ENCODE measurements around the gene BMP2K.

The BMP2K gene

DNA sequence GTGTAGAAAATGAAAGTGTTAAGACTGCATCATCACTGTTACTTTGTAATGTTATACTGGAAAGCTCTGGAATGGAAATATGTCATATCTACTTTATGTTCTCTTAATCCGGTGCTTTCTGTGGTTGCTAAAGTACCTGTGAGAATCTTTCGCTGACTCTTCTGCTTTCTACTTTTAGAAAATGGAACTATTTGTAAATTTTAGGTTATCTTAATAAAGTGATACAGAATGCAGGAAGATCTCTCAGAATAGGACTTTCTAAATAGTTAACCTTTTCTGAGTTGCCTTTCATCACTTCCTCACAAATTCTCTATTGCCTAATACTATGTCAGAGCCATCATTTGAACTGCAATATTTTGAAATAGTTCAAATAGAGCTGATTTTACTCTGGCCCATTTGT, 69.3 kb downstream of the BMP2K start:
- WGBS (ENCODE audit: insufficient coverage): 15% methylated on average over 2 of the region's 2 CpGs
- ChIA-PET POLR2A (interaction anchor here (1.1 kb wide), 1 partner anchor 124 kb away, joined by 3 read pairs; no protein-coding TSS in a partner anchor), CTCF (interaction anchor here (1.6 kb wide), 1 partner anchor 9 kb away, joined by 4 read pairs; no protein-coding TSS in a partner anchor)
- H3K27ac ChIP-seq (ENCODE audit: insufficient read depth in 1 of 2, low read depth in 1 of 2, low read length in 2 of 2, poor library complexity in 1 of 2, severe bottlenecking in 2 of 2): peak overlapping the region; percentile 47 to 73
- peaks cover 0 to 4% (median 0%) of the 10 kb centered on the region in 4 experiments for H3K4me1 ChIP-seq (ENCODE audit: control extremely low read depth in 1 of 4, control insufficient read depth in 4 of 4, insufficient read depth in 4 of 4, low read length in 3 of 4)
- H3K4me3 ChIP-seq (ENCODE audit: control insufficient read depth in 1 of 7, extremely low read depth in 1 of 7, insufficient read depth in 4 of 7, low read depth in 2 of 7, low read length in 6 of 7): peak overlapping the region in 2 of 7 experiments; percentile 28 to 59
- H3K9me3 ChIP-seq (ENCODE audit: control extremely low read depth in 1 of 5, control insufficient read depth in 4 of 5, insufficient read depth in 2 of 5, low read depth in 1 of 5, low read length in 4 of 5): no peaks in the 10 kb centered on the region
- no peaks in the 10 kb centered on the region for H3K27me3 ChIP-seq (replicated peaks in 2 of 5; ENCODE audit: control insufficient read depth in 4 of 5, insufficient read depth in 5 of 5, low read length in 4 of 5)
- peak; percentile 7 to 59 (median 50) for DNase-seq
- peaks cover 3 to 15% (median 13%) of the 10 kb centered on the region in 4 experiments for H3K36me3 ChIP-seq (ENCODE audit: control insufficient read depth in 4 of 4, insufficient read depth in 4 of 4, low read length in 3 of 4)

DNA sequence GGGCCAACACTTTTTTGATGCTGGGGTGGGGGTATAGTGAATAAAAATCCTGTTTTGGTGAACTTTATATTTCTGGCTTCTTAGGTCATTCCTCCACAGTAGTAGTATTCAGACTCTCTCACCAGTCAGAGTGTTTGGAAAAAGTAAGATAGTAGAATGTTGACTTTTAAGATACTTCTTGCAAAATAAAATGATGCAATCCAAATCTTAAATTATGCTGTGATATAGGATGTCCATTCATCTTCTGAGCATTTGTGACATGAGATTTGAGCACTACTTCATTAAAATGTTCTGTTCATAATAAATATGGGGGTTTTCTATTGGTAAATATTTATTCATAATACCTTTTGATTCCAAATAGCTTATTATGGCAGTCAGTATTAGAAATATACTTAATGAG, 70.1 kb downstream of the BMP2K start:
- Histone ChIP-seq H3K4me1 (ENCODE audit: control extremely low read depth in 1 of 4, control insufficient read depth in 4 of 4, insufficient read depth in 4 of 4, low read length in 3 of 4) (peaks cover 0 to 4% (median 0%) of the 10 kb centered on the region in 4 experiments), H3K9me3 (ENCODE audit: control extremely low read depth in 1 of 5, control insufficient read depth in 4 of 5, insufficient read depth in 2 of 5, low read depth in 1 of 5, low read length in 4 of 5) (no peaks in the 10 kb centered on the region), H3K4me3 (ENCODE audit: control insufficient read depth in 1 of 7, extremely low read depth in 1 of 7, insufficient read depth in 4 of 7, low read depth in 2 of 7, low read length in 6 of 7) (no peak overlapping the region), H3K27ac (ENCODE audit: insufficient read depth in 1 of 2, low read depth in 1 of 2, low read length in 2 of 2, poor library complexity in 1 of 2, severe bottlenecking in 2 of 2) (no peak overlapping the region), H3K36me3 (ENCODE audit: control insufficient read depth in 4 of 4, insufficient read depth in 4 of 4, low read length in 3 of 4) (peaks cover 3 to 18% (median 14%) of the 10 kb centered on the region in 4 experiments), H3K27me3 (replicated peaks in 2 of 5; ENCODE audit: control insufficient read depth in 4 of 5, insufficient read depth in 5 of 5, low read length in 4 of 5) (no peaks in the 10 kb centered on the region)
- ChIA-PET POLR2A (no interaction called here), CTCF (interaction anchor here (1.6 kb wide), 1 partner anchor 9 kb away, joined by 4 read pairs; no protein-coding TSS in a partner anchor)
- DNase-seq: no peak

DNA sequence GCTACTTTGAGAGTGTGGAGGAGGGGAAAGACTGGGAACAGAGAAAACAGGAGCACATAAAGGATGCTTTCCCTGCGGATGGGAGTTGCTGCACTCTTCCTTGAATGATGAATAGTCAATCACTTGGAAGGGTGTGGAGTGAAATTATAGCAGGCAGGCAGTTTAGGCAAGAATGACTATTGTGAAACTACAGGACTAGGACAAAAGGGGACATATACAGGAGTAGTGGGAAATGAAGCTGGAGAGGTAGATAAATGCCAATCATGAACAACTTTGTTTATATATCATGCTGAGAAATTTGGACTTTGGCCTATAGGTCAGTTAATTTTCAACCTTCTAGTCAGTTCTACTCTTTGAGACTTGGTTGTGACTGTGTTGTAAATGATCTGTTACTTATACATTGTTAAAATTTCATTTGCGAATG, 86.2 kb downstream of the BMP2K start:
- Histone ChIP-seq H3K4me3 (ENCODE audit: control insufficient read depth in 1 of 7, extremely low read depth in 1 of 7, insufficient read depth in 4 of 7, low read depth in 2 of 7, low read length in 6 of 7) (no peak overlapping the region), H3K9me3 (ENCODE audit: control extremely low read depth in 1 of 5, control insufficient read depth in 4 of 5, insufficient read depth in 2 of 5, low read depth in 1 of 5, low read length in 4 of 5) (no peaks in the 10 kb centered on the region), H3K27me3 (replicated peaks in 2 of 5; ENCODE audit: control insufficient read depth in 4 of 5, insufficient read depth in 5 of 5, low read length in 4 of 5) (no peaks in the 10 kb centered on the region), H3K36me3 (ENCODE audit: control insufficient read depth in 4 of 4, insufficient read depth in 4 of 4, low read length in 3 of 4) (peaks cover 17 to 41% (median 30%) of the 10 kb centered on the region in 4 experiments), H3K27ac (ENCODE audit: insufficient read depth in 1 of 2, low read depth in 1 of 2, low read length in 2 of 2, poor library complexity in 1 of 2, severe bottlenecking in 2 of 2) (peak overlapping the region in 1 of 2 experiments; percentile 23), H3K4me1 (ENCODE audit: control extremely low read depth in 1 of 4, control insufficient read depth in 4 of 4, insufficient read depth in 4 of 4, low read length in 3 of 4) (peaks cover 0 to 2% (median 0%) of the 10 kb centered on the region in 4 experiments)
- POLR2A ChIA-PET: interaction anchor here (0.5 kb wide), 1 partner anchor 803 kb away, joined by 5 read pairs; no protein-coding TSS in a partner anchor
- CTCF ChIA-PET: interaction anchor here (0.8 to 2.9 kb wide), 10 partner anchors 10 to 803 kb away, joined by 3 to 35 read pairs (median 3); no protein-coding TSS in a partner anchor
- DNase-seq: no peak
- WGBS (ENCODE audit: insufficient coverage): 92% methylated on average over 1 of the region's 2 CpGs

DNA sequence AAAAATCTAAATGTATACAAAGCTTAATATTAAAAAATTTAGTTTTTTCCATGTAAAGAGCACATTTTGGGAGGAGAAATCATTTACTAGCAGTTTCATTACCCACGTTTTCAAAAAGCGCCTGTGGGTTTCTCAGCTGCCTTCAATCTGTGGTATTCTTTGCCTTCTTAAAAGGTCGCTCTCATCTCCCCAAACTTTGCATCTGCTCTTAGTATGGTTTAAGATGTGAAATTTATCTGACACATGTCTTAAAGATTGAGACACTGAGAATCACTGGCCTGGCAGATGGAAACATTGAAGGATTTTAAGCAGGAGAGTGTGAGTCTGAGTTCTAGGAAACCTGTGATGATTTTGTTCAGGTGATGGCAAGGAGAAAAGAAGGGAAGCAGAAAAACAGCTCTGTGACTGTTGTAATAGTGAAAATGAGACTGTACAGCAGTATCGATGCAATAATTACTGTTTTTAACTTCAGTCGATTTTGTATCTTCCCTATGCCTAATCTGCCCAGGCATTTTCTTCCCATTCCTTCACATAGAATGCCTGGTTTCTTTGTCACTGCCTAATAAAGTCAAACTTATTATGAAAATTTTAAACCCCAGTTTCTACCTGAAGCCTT, 87.2 kb downstream of the BMP2K start:
- 88% methylated on average over 4 of the region's 5 CpGs for whole genome bisulfite sequencing (ENCODE audit: insufficient coverage)
- Histone ChIP-seq H3K4me3 (ENCODE audit: control insufficient read depth in 1 of 7, extremely low read depth in 1 of 7, insufficient read depth in 4 of 7, low read depth in 2 of 7, low read length in 6 of 7) (no peak overlapping the region), H3K4me1 (ENCODE audit: control extremely low read depth in 1 of 4, control insufficient read depth in 4 of 4, insufficient read depth in 4 of 4, low read length in 3 of 4) (peaks cover 0 to 2% (median 0%) of the 10 kb centered on the region in 4 experiments), H3K36me3 (ENCODE audit: control insufficient read depth in 4 of 4, insufficient read depth in 4 of 4, low read length in 3 of 4) (peaks cover 24 to 48% (median 33%) of the 10 kb centered on the region in 4 experiments), H3K27ac (ENCODE audit: insufficient read depth in 1 of 2, low read depth in 1 of 2, low read length in 2 of 2, poor library complexity in 1 of 2, severe bottlenecking in 2 of 2) (no peak overlapping the region), H3K27me3 (replicated peaks in 2 of 5; ENCODE audit: control insufficient read depth in 4 of 5, insufficient read depth in 5 of 5, low read length in 4 of 5) (no peaks in the 10 kb centered on the region), H3K9me3 (ENCODE audit: control extremely low read depth in 1 of 5, control insufficient read depth in 4 of 5, insufficient read depth in 2 of 5, low read depth in 1 of 5, low read length in 4 of 5) (no peaks in the 10 kb centered on the region)
- no peak for DNase-seq
- ChIA-PET POLR2A (no interaction called here), CTCF (interaction anchor here (0.6 to 2.9 kb wide), 16 partner anchors 11 to 1426 kb away, joined by 3 to 35 read pairs (median 3); no protein-coding TSS in a partner anchor)

DNA sequence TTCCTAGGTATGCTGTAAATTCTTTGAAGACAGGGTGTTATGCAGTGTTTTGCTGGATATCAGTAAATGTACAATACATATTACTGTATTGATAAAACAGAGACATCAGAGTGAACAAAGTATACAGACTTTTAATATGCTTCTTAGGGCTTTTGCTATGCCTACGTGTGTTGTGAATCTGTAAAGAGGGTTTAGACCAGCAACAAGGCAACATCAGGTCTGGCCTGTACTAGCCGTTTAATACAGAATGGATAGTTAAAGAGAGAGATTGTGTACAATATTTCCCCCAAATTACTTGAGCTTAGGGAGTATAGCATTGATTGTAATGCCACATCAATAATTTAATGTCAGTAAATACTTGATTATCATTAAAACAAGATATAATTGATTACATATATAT, 87.8 kb downstream of the BMP2K start:
- no peaks in the 10 kb centered on the region for H3K27me3 ChIP-seq (replicated peaks in 2 of 5; ENCODE audit: control insufficient read depth in 4 of 5, insufficient read depth in 5 of 5, low read length in 4 of 5)
- POLR2A ChIA-PET: interaction anchor here (0.6 kb wide), 2 partner anchors 13 to 25 kb away, joined by 5 to 14 read pairs; no protein-coding TSS in a partner anchor

DNA sequence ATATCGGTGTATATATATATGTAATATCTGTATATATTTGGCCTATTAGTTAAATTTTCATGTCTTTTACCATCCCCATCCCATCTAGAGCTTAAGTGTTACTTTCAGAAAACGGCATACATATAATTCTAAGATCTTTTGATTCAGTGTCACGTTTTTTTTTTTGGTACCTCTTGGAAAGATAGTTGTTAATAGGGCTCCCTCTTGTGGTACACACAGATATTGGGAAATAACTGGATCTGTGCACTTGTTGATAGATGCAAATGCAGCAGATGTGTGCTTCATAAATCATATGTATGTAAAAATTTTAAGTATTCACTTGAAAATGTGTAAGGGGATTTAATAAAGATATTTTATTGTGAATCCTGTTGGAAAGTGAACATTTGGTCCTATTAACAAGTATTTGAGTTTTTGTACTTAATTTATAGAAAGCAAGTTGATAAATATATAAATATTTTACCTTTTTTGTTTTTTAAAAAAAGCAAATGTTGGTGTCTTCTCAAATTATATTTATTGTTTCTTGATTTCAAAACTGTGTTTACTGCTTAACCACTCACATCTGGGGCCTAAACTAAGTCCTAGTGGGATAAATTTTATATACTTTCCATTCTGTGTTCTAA, 88.4 kb downstream of the BMP2K start:
- WGBS (ENCODE audit: insufficient coverage): 0% methylated on average over 1 of the region's 3 CpGs
- Histone ChIP-seq H3K9me3 (ENCODE audit: control extremely low read depth in 1 of 5, control insufficient read depth in 4 of 5, insufficient read depth in 2 of 5, low read depth in 1 of 5, low read length in 4 of 5) (no peaks in the 10 kb centered on the region), H3K36me3 (ENCODE audit: control insufficient read depth in 4 of 4, insufficient read depth in 4 of 4, low read length in 3 of 4) (peaks cover 26 to 57% (median 32%) of the 10 kb centered on the region in 4 experiments), H3K4me1 (ENCODE audit: control extremely low read depth in 1 of 4, control insufficient read depth in 4 of 4, insufficient read depth in 4 of 4, low read length in 3 of 4) (peaks cover 0 to 2% (median 0%) of the 10 kb centered on the region in 4 experiments), H3K4me3 (ENCODE audit: control insufficient read depth in 1 of 7, extremely low read depth in 1 of 7, insufficient read depth in 4 of 7, low read depth in 2 of 7, low read length in 6 of 7) (no peak overlapping the region), H3K27ac (ENCODE audit: insufficient read depth in 1 of 2, low read depth in 1 of 2, low read length in 2 of 2, poor library complexity in 1 of 2, severe bottlenecking in 2 of 2) (no peak overlapping the region), H3K27me3 (replicated peaks in 2 of 5; ENCODE audit: control insufficient read depth in 4 of 5, insufficient read depth in 5 of 5, low read length in 4 of 5) (no peaks in the 10 kb centered on the region)
- peak; percentile 90 to 95 (median 93) for DNase-seq
- ChIA-PET CTCF (interaction anchor here (0.6 to 2.9 kb wide), 16 partner anchors 12 to 1425 kb away, joined by 3 to 35 read pairs (median 4); no protein-coding TSS in a partner anchor), POLR2A (interaction anchor here (0.6 kb wide), 2 partner anchors 13 to 26 kb away, joined by 5 to 14 read pairs; no protein-coding TSS in a partner anchor)

More for the DNA sequence above, 87.8 kb downstream of the BMP2K start:
- CTCF ChIA-PET: interaction anchor here (0.6 to 2.9 kb wide), 15 partner anchors 12 to 1425 kb away, joined by 3 to 35 read pairs (median 4); no protein-coding TSS in a partner anchor
- Histone ChIP-seq H3K36me3 (ENCODE audit: control insufficient read depth in 4 of 4, insufficient read depth in 4 of 4, low read length in 3 of 4) (peaks cover 26 to 54% (median 35%) of the 10 kb centered on the region in 4 experiments), H3K4me1 (ENCODE audit: control extremely low read depth in 1 of 4, control insufficient read depth in 4 of 4, insufficient read depth in 4 of 4, low read length in 3 of 4) (peaks cover 0 to 2% (median 0%) of the 10 kb centered on the region in 4 experiments), H3K27ac (ENCODE audit: insufficient read depth in 1 of 2, low read depth in 1 of 2, low read length in 2 of 2, poor library complexity in 1 of 2, severe bottlenecking in 2 of 2) (no peak overlapping the region), H3K4me3 (ENCODE audit: control insufficient read depth in 1 of 7, extremely low read depth in 1 of 7, insufficient read depth in 4 of 7, low read depth in 2 of 7, low read length in 6 of 7) (no peak overlapping the region), H3K9me3 (ENCODE audit: control extremely low read depth in 1 of 5, control insufficient read depth in 4 of 5, insufficient read depth in 2 of 5, low read depth in 1 of 5, low read length in 4 of 5) (no peaks in the 10 kb centered on the region)
- 100% methylated on average over 1 of the region's 2 CpGs for WGBS (ENCODE audit: insufficient coverage)
- no peak for DNase-seq
